Activated CD8-positive, alpha-beta memory T cell treated with anti-CD3 and anti-CD28 coated beads, Interleukin-2, amount 50 U/mL, for 24 hours (primary cell): ENCODE measurements around the gene RAB27B.

ENCODE experiments used
- DNase-seq: peaks from one replicate; pipeline ENCODE4 v3.0.0-alpha.2; 2020; ENCODE audit errors: extremely low read depth

RAB27B gene

GRCh38 chr18:54910161-54910919, 82.1 kb downstream of the RAB27B start:
- DNase-seq: no peak

GRCh38 chr18:54911551-54911950, 83.3 kb downstream of the RAB27B start:
- no peak for DNase-seq

GRCh38 chr18:54914816-54915215, 86.5 kb downstream of the RAB27B start:
- no peak for DNase-seq

GRCh38 chr18:54916507-54916906, 88.2 kb downstream of the RAB27B start:
- DNase-seq: no peak

GRCh38 chr18:54918060-54918459, 89.8 kb downstream of the RAB27B start:
- DNase-seq: no peak

- no peak for DNase-seq
These were observed 91.1 kb downstream of the RAB27B start for GRCh38 chr18:54919412-54919811.

GRCh38 chr18:54923339-54923956, 95.2 kb downstream of the RAB27B start:
- DNase-seq: no peak

GRCh38 chr18:54924948-54925347, 96.7 kb downstream of the RAB27B start:
- DNase-seq: no peak

GRCh38 chr18:54926593-54927325, 98.5 kb downstream of the RAB27B start:
- DNase-seq: no peak

- no peak for DNase-seq
These were observed 100.0 kb downstream of the RAB27B start for GRCh38 chr18:54928236-54928635.

- no peak for DNase-seq
These were observed 102.9 kb downstream of the RAB27B start for GRCh38 chr18:54931152-54931551.

- no peak for DNase-seq
These were observed 104.2 kb downstream of the RAB27B start for GRCh38 chr18:54932472-54932871.

- no peak for DNase-seq
These were observed 110.2 kb downstream of the RAB27B start for GRCh38 chr18:54938506-54938905.

- DNase-seq: no peak
These were observed 111.2 kb downstream of the RAB27B start for GRCh38 chr18:54939361-54939917.

GRCh38 chr18:54942144-54942543, 113.9 kb downstream of the RAB27B start:
- DNase-seq: no peak

- DNase-seq: no peak
These were observed 114.3 kb downstream of the RAB27B start for GRCh38 chr18:54942569-54942968.
